Measurements from ENCODE around the gene PTPRM. TPM values are rescaled to one million over a fixed set of nuclear protein-coding genes. Genes with fewer than 3 reads are reported as not detected.

Gene PTPRM
- total RNA-seq, 4 donors from 2014 or later: 206 to 337 (median 255) TPM

GRCh38 chr18:7641813-7642212 is 74.7 kb downstream of the PTPRM start:
- no peak for TF ChIP-seq CTCF (IDR thresholded peaks at IDR 0.05; ENCODE audit: low read depth)

- TF ChIP-seq CTCF (IDR thresholded peaks at IDR 0.05; ENCODE audit: low read depth): no peak
These were observed 75.3 kb downstream of the PTPRM start for GRCh38 chr18:7642331-7642890.

- no peak for TF ChIP-seq CTCF (IDR thresholded peaks at IDR 0.05; ENCODE audit: low read depth)
These were observed 78.6 kb downstream of the PTPRM start for GRCh38 chr18:7645756-7646155.

- no peak for TF ChIP-seq CTCF (IDR thresholded peaks at IDR 0.05; ENCODE audit: low read depth)
These were observed 79.2 kb downstream of the PTPRM start for GRCh38 chr18:7646174-7646886.

- TF ChIP-seq CTCF (IDR thresholded peaks at IDR 0.05; ENCODE audit: low read depth): no peak
These were observed 80.4 kb downstream of the PTPRM start for GRCh38 chr18:7647500-7647899.

GRCh38 chr18:7657050-7657449 is 89.9 kb downstream of the PTPRM start:
- no peak for TF ChIP-seq CTCF (IDR thresholded peaks at IDR 0.05; ENCODE audit: low read depth)

GRCh38 chr18:7657937-7658336 is 90.8 kb downstream of the PTPRM start:
- TF ChIP-seq CTCF (IDR thresholded peaks at IDR 0.05; ENCODE audit: low read depth): no peak

Data from subcutaneous adipose tissue (tissue), 4 donors.